Panc1 (cell line): ENCODE measurements around the gene SLC4A2. TPM values are rescaled to one million over a fixed set of nuclear protein-coding genes. Genes with fewer than 3 reads are reported as not detected.
A peak's percentile ranks its signal among the peaks of the same experiment; 100 is the strongest.

Source experiments
- ATAC-seq: fragments of 200-7000 bp; cut with Tn5 transposase; 2 replicates; pipeline ENCODE4 v1.9.1; 2020; ENCODE audit warnings: mild to moderate bottlenecking, moderate library complexity
- BruUV-seq: library from RNA; stranded (reverse); fragments of 400-500 nt; replicated peaks from 2 replicates; lab custom pipeline; 2021; lab: Mats Ljungman, UMichigan
- CTCF ChIA-PET: fragments of 300-600 bp; sonication (Branson Sonifier 250); formaldehyde crosslinking; loops from one replicate; lab custom pipeline; 2022; ENCODE audit warnings: antibody characterized with exemption; lab: Charles Lee
- POLR2A ChIA-PET: fragments of 300-600 bp; sonication (Branson Sonifier 250); formaldehyde crosslinking; loops from one replicate; lab custom pipeline; 2022; ENCODE audit warnings: antibody characterized with exemption; lab: Charles Lee
- DNase-seq: peaks from one replicate; pipeline ENCODE4 v3.0.0-alpha.2; 2010; ENCODE audit warnings: low read depth, low spot score
- H3K27ac ChIP-seq: 2 replicates; pipeline ENCODE4 v1.5.1; 2011; ENCODE audit warnings: mild to moderate bottlenecking, low read length, inconsistent platforms
- H3K27me3 ChIP-seq: fragments of 200-500 bp; sonication (Bioruptor generic); 2 replicates; pipeline ENCODE4 v1.6.0; 2014; ENCODE audit warnings: low read length, inconsistent platforms; ENCODE audit not compliant: control insufficient read depth, insufficient read depth
- H3K36me3 ChIP-seq: fragments of 200-500 bp; sonication (Bioruptor generic); 2 replicates; pipeline ENCODE4 v1.5.1; 2014; ENCODE audit warnings: inconsistent platforms, mild to moderate bottlenecking, low read length, moderate library complexity; ENCODE audit not compliant: control insufficient read depth, insufficient read depth
- H3K4me1 ChIP-seq: 2 replicates; pipeline ENCODE4 v1.5.1; 2011; ENCODE audit warnings: inconsistent platforms, mild to moderate bottlenecking, low read length, moderate library complexity; ENCODE audit not compliant: control insufficient read depth, insufficient read depth
- H3K4me3 ChIP-seq, 2 experiments: 2 replicates each; pipeline ENCODE4 v1.5.1; 2011 to 2012; ENCODE audit warnings: low read depth in 2 of 2, low read length in 2 of 2, mild to moderate bottlenecking in 2 of 2, inconsistent platforms in 1 of 2, moderate library complexity in 1 of 2
- H3K9me3 ChIP-seq: fragments of 200-500 bp; sonication (Bioruptor generic); 2 replicates; pipeline ENCODE4 v1.5.1; 2014; ENCODE audit warnings: low read depth, mild to moderate bottlenecking, inconsistent platforms, low read length, moderate library complexity; ENCODE audit not compliant: control insufficient read depth, insufficient read depth
- POLR2AphosphoS5 ChIP-seq: IDR thresholded peaks from 2 replicates; pipeline ENCODE4 v1.6.1; 2012; ENCODE audit warnings: mild to moderate bottlenecking, low read depth, low read length, moderate library complexity
- SIN3A ChIP-seq: IDR thresholded peaks from 2 replicates; pipeline ENCODE4 v1.6.1; 2012; ENCODE audit warnings: low read depth, mild to moderate bottlenecking, low read length, moderate library complexity, borderline replicate concordance; ENCODE audit not compliant: insufficient read depth
- TCF7L2 ChIP-seq: IDR thresholded peaks from 2 replicates; pipeline ENCODE4 v1.6.1; 2011; ENCODE audit warnings: mild to moderate bottlenecking, low read depth, low read length, inconsistent platforms
- in situ Hi-C: cut with HindIII; loops from 2 replicates; pipeline ENCODE4 v1.10.0; 2016; ENCODE audit warnings: low sequenced_read_pairs, low pct_unique_long_range_greater_than_20kb
- intact Hi-C: fragments of 100-400 bp; cut with micrococcal nuclease; formaldehyde crosslinking; loops from one replicate; pipeline ENCODE4 v1.10.0; 2022; ENCODE audit not compliant: unreplicated experiment
- total RNA-seq: library from RNA; stranded (reverse); gene quantifications from one replicate; pipeline ENCODE4 v1.2.1, GENCODE V29; 2021; ENCODE audit not compliant: unreplicated experiment
- TF ChIP-seq, protein P1 (sequence below): fragments of 450-650 bp; IDR thresholded peaks from 2 replicates; pipeline ENCODE4 v1.5.1; 2017; ENCODE audit warnings: mild to moderate bottlenecking
- TF ChIP-seq, protein P2 (sequence below), 2 experiments: IDR thresholded peaks; 2 replicates each; pipeline ENCODE4 v1.6.1; 2011 to 2012; ENCODE audit warnings: low read depth in 2 of 2, control low read depth in 1 of 2, low read length in 1 of 2, mild to moderate bottlenecking in 1 of 2, moderate library complexity in 1 of 2; ENCODE audit not compliant: insufficient read depth in 1 of 2

The SLC4A2 gene
- total RNA-seq, 1 experiment from 2014 or later = 580 TPM

DNA sequence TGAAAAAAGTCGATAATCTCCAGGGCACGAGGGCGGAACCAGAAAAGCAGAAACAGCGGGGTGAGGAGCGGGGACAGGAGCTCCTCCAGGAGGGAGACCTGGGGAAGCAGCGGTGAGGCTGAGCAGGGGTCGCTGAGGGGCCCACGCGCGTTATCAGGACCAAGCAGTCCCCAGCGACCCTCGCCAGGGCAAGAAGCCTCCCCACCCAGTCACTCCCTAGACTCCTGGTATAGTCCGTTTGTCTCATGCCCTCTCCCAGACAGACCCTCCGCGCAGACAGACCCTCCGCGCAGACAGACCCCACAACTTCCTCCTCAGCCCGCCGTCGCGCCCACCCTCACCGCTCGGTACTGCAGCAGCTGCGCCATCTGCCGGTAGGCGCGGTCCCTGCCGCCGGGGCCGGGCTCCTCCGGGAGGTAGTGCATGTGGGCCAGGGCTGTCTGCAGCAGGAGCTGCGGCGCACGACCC is 41.4 kb upstream of the SLC4A2 start:
- no peak for DNase-seq
- ChIA-PET POLR2A (no interaction called here), CTCF (interaction anchor here (0.5 to 2.6 kb wide), 7 partner anchors 8 to 91 kb away, joined by 3 to 12 read pairs (median 4); partner anchors contain the start of gene ABCB8)
- ATAC-seq = peak; percentile 88
- intact Hi-C loops (loop anchor here (5.0 kb wide), 1 partner anchor 56 kb away; no protein-coding TSS in a partner anchor), in situ Hi-C loops (no loop called here)
- Histone ChIP-seq H3K4me1 (peaks cover 8% of the 10 kb centered on the region; the same call in 1 of the 2 replicates), H3K27ac (no peak overlapping the region), H3K36me3 (no peaks in the 10 kb centered on the region), H3K9me3 (no peaks in the 10 kb centered on the region), H3K27me3 (no peaks in the 10 kb centered on the region), H3K4me3 (peak overlapping the region; percentile 7 to 52; a peak in 3 of 4 replicates)
- TF ChIP-seq, protein P1, sequence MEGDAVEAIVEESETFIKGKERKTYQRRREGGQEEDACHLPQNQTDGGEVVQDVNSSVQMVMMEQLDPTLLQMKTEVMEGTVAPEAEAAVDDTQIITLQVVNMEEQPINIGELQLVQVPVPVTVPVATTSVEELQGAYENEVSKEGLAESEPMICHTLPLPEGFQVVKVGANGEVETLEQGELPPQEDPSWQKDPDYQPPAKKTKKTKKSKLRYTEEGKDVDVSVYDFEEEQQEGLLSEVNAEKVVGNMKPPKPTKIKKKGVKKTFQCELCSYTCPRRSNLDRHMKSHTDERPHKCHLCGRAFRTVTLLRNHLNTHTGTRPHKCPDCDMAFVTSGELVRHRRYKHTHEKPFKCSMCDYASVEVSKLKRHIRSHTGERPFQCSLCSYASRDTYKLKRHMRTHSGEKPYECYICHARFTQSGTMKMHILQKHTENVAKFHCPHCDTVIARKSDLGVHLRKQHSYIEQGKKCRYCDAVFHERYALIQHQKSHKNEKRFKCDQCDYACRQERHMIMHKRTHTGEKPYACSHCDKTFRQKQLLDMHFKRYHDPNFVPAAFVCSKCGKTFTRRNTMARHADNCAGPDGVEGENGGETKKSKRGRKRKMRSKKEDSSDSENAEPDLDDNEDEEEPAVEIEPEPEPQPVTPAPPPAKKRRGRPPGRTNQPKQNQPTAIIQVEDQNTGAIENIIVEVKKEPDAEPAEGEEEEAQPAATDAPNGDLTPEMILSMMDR = peak; percentile 99
- TF ChIP-seq TCF7L2 (no peak), POLR2AphosphoS5 (no peak), SIN3A (no peak)
- TF ChIP-seq, protein P2, sequence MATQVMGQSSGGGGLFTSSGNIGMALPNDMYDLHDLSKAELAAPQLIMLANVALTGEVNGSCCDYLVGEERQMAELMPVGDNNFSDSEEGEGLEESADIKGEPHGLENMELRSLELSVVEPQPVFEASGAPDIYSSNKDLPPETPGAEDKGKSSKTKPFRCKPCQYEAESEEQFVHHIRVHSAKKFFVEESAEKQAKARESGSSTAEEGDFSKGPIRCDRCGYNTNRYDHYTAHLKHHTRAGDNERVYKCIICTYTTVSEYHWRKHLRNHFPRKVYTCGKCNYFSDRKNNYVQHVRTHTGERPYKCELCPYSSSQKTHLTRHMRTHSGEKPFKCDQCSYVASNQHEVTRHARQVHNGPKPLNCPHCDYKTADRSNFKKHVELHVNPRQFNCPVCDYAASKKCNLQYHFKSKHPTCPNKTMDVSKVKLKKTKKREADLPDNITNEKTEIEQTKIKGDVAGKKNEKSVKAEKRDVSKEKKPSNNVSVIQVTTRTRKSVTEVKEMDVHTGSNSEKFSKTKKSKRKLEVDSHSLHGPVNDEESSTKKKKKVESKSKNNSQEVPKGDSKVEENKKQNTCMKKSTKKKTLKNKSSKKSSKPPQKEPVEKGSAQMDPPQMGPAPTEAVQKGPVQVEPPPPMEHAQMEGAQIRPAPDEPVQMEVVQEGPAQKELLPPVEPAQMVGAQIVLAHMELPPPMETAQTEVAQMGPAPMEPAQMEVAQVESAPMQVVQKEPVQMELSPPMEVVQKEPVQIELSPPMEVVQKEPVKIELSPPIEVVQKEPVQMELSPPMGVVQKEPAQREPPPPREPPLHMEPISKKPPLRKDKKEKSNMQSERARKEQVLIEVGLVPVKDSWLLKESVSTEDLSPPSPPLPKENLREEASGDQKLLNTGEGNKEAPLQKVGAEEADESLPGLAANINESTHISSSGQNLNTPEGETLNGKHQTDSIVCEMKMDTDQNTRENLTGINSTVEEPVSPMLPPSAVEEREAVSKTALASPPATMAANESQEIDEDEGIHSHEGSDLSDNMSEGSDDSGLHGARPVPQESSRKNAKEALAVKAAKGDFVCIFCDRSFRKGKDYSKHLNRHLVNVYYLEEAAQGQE (IDR thresholded peaks at IDR 0.05; ENCODE audit: insufficient read depth in 1 of 2, low read depth in 2 of 2, low read length in 1 of 2) = 0 out of 4 replicates have a peak, but pooled peaks of 1 of the 2 experiments have one; percentile 14
- no TSS peak for BruUV-seq

DNA sequence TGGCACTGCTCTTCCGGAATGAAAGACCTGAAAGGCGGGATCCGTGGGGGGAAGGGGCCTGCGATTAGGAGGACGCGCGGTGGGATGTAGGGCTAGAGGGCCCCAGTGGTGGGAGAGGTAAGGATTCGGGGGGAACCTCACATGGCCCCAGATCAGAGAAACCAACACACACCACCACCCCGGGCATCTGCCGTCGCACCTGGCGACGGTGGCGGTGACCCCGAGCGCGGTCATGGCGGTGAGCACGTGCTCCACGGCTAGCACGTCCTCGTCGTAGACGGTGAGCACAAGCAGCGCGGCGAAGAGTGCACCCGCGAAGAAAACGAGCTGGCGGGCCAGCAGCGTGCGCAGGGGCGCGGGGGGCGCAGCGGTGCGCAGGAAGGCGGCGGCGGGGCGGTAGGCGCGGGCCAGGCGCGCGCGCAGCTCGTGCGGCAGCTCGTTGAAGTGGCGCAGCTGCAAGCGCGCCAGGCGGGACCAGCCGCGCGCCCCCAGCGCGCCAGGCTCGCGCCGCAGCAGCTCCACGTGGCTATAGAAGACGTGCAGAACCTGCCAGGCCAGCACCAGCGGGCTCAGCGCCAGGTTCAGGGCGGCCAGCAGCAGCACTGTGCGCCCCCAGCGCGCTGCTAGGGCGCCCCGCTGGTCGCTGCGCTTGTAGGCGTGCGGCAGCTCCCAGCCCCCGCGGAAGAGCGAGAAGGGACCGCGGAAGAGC is 40.8 kb upstream of the SLC4A2 start:
- peak overlapping the region; percentile 1 to 52; a peak in 2 of 4 replicates for H3K4me3 ChIP-seq
- DNase-seq (no peak), ATAC-seq (peak; percentile 31)
- intact Hi-C loops = loop anchor here (5.0 kb wide), 1 partner anchor 56 kb away; no protein-coding TSS in a partner anchor
- in situ Hi-C loops = no loop called here
- no peaks in the 10 kb centered on the region for H3K27me3 ChIP-seq
- H3K4me1 ChIP-seq = peaks cover 8% of the 10 kb centered on the region; the same call in 1 of the 2 replicates
- no peaks in the 10 kb centered on the region for H3K9me3 ChIP-seq
- no peak overlapping the region for H3K27ac ChIP-seq
- TF ChIP-seq, protein P1 = no peak; the same call in none of the 2 replicates
- TF ChIP-seq, protein P2 (IDR thresholded peaks at IDR 0.05; ENCODE audit: insufficient read depth in 1 of 2, low read depth in 2 of 2, low read length in 1 of 2) = no peak
- TF ChIP-seq TCF7L2 (no peak), SIN3A (no peak), POLR2AphosphoS5 (no peak)
- ChIA-PET CTCF (interaction anchor here (0.7 to 2.6 kb wide), 8 partner anchors 8 to 59 kb away, joined by 3 to 12 read pairs (median 4); partner anchors contain the start of gene ABCB8), POLR2A (no interaction called here)
- BruUV-seq = no TSS peak
- H3K36me3 ChIP-seq = no peaks in the 10 kb centered on the region
